ENCODE measurements around the gene FUBP1.

- TF ChIP-seq CTCF (IDR thresholded peaks at IDR 0.05) (no peak), MAX (CRISPR knock-in tag; IDR thresholded peaks at IDR 0.05) (no peak), HMGXB4 (CRISPR knock-in tag; IDR thresholded peaks at IDR 0.05) (no peak), STAT6 (CRISPR knock-in tag; conservative IDR thresholded peaks at IDR 0.05; ENCODE audit: low read depth) (no peak), FOXJ3 (CRISPR knock-in tag; IDR thresholded peaks at IDR 0.05; ENCODE audit: borderline replicate concordance) (no peak), ATF2 (CRISPR knock-in tag; IDR thresholded peaks at IDR 0.05; ENCODE audit: borderline replicate concordance, low read depth) (no peak), ZNF416 (CRISPR knock-in tag; IDR thresholded peaks at IDR 0.05) (no peak), ATF1 (CRISPR knock-in tag; IDR thresholded peaks at IDR 0.05) (no peak), MYBL2 (CRISPR knock-in tag; IDR thresholded peaks at IDR 0.05) (no peak)
Observed at GRCh38 chr1:77977989-77978292, 931 bp downstream of the FUBP1 start.

All from WTC11 (cell line).